NCI-H345 (cell line): ENCODE data around the gene MAPKAP1.
"Not testable (repeated sequence)": the region's sequence is repeated elsewhere in the genome, so short reads cannot be mapped to it uniquely, and the experiment has no call there.

Experiments used
- DNase-seq: peaks from one replicate; lab custom pipeline; 2025; lab: John Stamatoyannopoulos, UW

Gene MAPKAP1

GRCh38 chr9:125604196-125604595 lies 102.8 kb downstream of the MAPKAP1 start:
- no peak for DNase-seq

GRCh38 chr9:125603478-125604021 lies 103.5 kb downstream of the MAPKAP1 start:
- no peak for DNase-seq

GRCh38 chr9:125601961-125602360 lies 105.0 kb downstream of the MAPKAP1 start:
- DNase-seq = no peak

GRCh38 chr9:125600194-125600593 lies 106.8 kb downstream of the MAPKAP1 start:
- DNase-seq = no peak

- DNase-seq = no peak
Measured at GRCh38 chr9:125594223-125594610, 112.8 kb downstream of the MAPKAP1 start.

- DNase-seq = no peak
Measured at GRCh38 chr9:125593581-125594222, 113.3 kb downstream of the MAPKAP1 start.

GRCh38 chr9:125591888-125592287 lies 115.1 kb downstream of the MAPKAP1 start:
- DNase-seq = no peak

GRCh38 chr9:125591245-125591644 lies 115.8 kb downstream of the MAPKAP1 start:
- DNase-seq = no peak

- DNase-seq = no peak
Measured at GRCh38 chr9:125589287-125589686, 117.7 kb downstream of the MAPKAP1 start.

GRCh38 chr9:125587819-125588460 lies 119.1 kb downstream of the MAPKAP1 start:
- DNase-seq = no peak

GRCh38 chr9:125586172-125586511 lies 120.9 kb downstream of the MAPKAP1 start:
- DNase-seq = peak; percentile 29

- no peak for DNase-seq
Measured at GRCh38 chr9:125585503-125586171, 121.4 kb downstream of the MAPKAP1 start.

- DNase-seq = no peak
Measured at GRCh38 chr9:125580701-125581286, 126.2 kb downstream of the MAPKAP1 start.

GRCh38 chr9:125579030-125579932 lies 127.7 kb downstream of the MAPKAP1 start:
- DNase-seq = no peak

- DNase-seq = no peak
Measured at GRCh38 chr9:125574126-125574877, 132.7 kb downstream of the MAPKAP1 start.

- not testable (repeated sequence) for DNase-seq
Measured at GRCh38 chr9:125572461-125572860, 134.5 kb downstream of the MAPKAP1 start.

- not testable (repeated sequence) for DNase-seq
Measured at GRCh38 chr9:125571824-125572223, 135.2 kb downstream of the MAPKAP1 start.

GRCh38 chr9:125570246-125570645 lies 136.8 kb downstream of the MAPKAP1 start:
- DNase-seq = no peak

GRCh38 chr9:125568621-125569020 lies 138.4 kb downstream of the MAPKAP1 start:
- no peak for DNase-seq

GRCh38 chr9:125566051-125566450 lies 141.0 kb downstream of the MAPKAP1 start:
- DNase-seq = not testable (repeated sequence)

GRCh38 chr9:125565126-125565525 lies 141.9 kb downstream of the MAPKAP1 start:
- no peak for DNase-seq
